HCT116 (cell line): ENCODE measurements around the gene PPP1R3G. TPM values are rescaled to one million over a fixed set of nuclear protein-coding genes. Genes with fewer than 3 reads are reported as not detected.

Experiments
- ATAC-seq: fragments of 200-7000 bp; cut with Tn5 transposase; 2 replicates; pipeline ENCODE4 v1.9.1; 2020; ENCODE audit warnings: mild to moderate bottlenecking, moderate library complexity
- BruUV-seq: library from RNA; stranded (reverse); fragments of 400-500 nt; replicated peaks from 2 replicates; lab custom pipeline; 2021; lab: Mats Ljungman, UMichigan
- CTCF ChIA-PET: fragments of 300-600 bp; sonication (Branson Sonifier 250); formaldehyde crosslinking; loops from one replicate; lab custom pipeline; 2021; ENCODE audit warnings: antibody characterized with exemption; lab: Charles Lee
- POLR2A ChIA-PET: fragments of 300-600, 350-600 bp; sonication (Branson Sonifier 250); formaldehyde crosslinking; loops from one replicate; lab custom pipeline; 2021; ENCODE audit warnings: antibody characterized with exemption; lab: Charles Lee
- RAD21 ChIA-PET, 2 experiments: fragments of 300-600 bp; sonication (Branson Sonifier 250); formaldehyde crosslinking; loops; one replicate each; lab custom pipeline; 2023; ENCODE audit warnings: low total read pairs in 2 of 2; ENCODE audit not compliant: uncharacterized antibody in 2 of 2, unreplicated experiment in 2 of 2, low non-redundant PET in 1 of 2; lab: Charles Lee
- DNase-seq: peaks from one replicate; pipeline ENCODE4 v3.0.0-alpha.2; 2010; ENCODE audit warnings: low read depth, low spot score
- H2AFZ ChIP-seq: fragments of 200-600 bp; shearing (Covaris generic), sonication (generic); 2 replicates; pipeline ENCODE4 v1.6.1; 2017; ENCODE audit warnings: low read depth, mixed run types, mixed read lengths, antibody characterized with exemption, low read length; ENCODE audit not compliant: poor library complexity, severe bottlenecking
- H3K27ac ChIP-seq: 2 replicates; pipeline ENCODE4 v1.5.1; 2012; ENCODE audit warnings: low read depth, low read length
- H3K27me3 ChIP-seq: fragments of 200-600 bp; sonication (generic); 2 replicates; pipeline ENCODE4 v1.6.1; 2016; ENCODE audit warnings: mixed run types, low read length, mixed read lengths; ENCODE audit not compliant: insufficient read depth
- H3K36me3 ChIP-seq, 2 experiments: fragments of 200-500 bp in 1 of 2; fragments of 200-600 bp in 1 of 2; sonication (Bioruptor generic) in 1 of 2; sonication (generic) in 1 of 2; 2 replicates each; pipeline versions ENCODE4 v1.5.1 to v1.6.1; 2014 to 2016; ENCODE audit warnings: low read length in 2 of 2, inconsistent platforms in 1 of 2, mixed read lengths in 1 of 2, mixed run types in 1 of 2; ENCODE audit not compliant: insufficient read depth in 2 of 2, control insufficient read depth in 1 of 2
- H3K4me1 ChIP-seq, 2 experiments: fragments of 200-600 bp in 1 of 2; sonication (generic) in 1 of 2; 2 replicates each; pipeline versions ENCODE4 v1.5.1 to v1.6.1; 2012 to 2017; ENCODE audit warnings: low read length in 2 of 2, inconsistent platforms in 1 of 2, mild to moderate bottlenecking in 1 of 2, mixed read lengths in 1 of 2, mixed run types in 1 of 2, moderate library complexity in 1 of 2; ENCODE audit not compliant: insufficient read depth in 2 of 2, control insufficient read depth in 1 of 2
- H3K4me2 ChIP-seq: fragments of 200-600 bp; sonication (generic); 2 replicates; pipeline ENCODE4 v1.6.1; 2017; ENCODE audit warnings: mixed run types, low read length, mixed read lengths
- H3K4me3 ChIP-seq, 2 experiments: fragments of 200-600 bp in 1 of 2; sonication (generic) in 1 of 2; replicated peaks in 1 of 2; 2 replicates each; pipeline ENCODE4 v1.5.1; 2011 to 2016; ENCODE audit warnings: low read length in 2 of 2, control low read depth in 1 of 2, low read depth in 1 of 2, mild to moderate bottlenecking in 1 of 2, mixed read lengths in 1 of 2, mixed run types in 1 of 2
- H3K79me2 ChIP-seq: fragments of 200-600 bp; sonication (generic); 2 replicates; pipeline ENCODE4 v1.6.1; 2017; ENCODE audit warnings: mild to moderate bottlenecking, mixed run types, low read length, moderate library complexity, mixed read lengths; ENCODE audit not compliant: insufficient read depth
- H3K9ac ChIP-seq: fragments of 200-600 bp; sonication (generic); 2 replicates; pipeline ENCODE4 v1.6.1; 2016; ENCODE audit warnings: low read length, mixed read lengths
- H3K9me2 ChIP-seq: fragments of 200-600 bp; sonication (generic), shearing (Covaris generic); 2 replicates; pipeline ENCODE4 v1.6.1; 2017; ENCODE audit warnings: mixed run types, mild to moderate bottlenecking, moderate library complexity; ENCODE audit not compliant: insufficient read depth
- H3K9me3 ChIP-seq, 2 experiments: fragments of 200-500 bp in 1 of 2; fragments of 200-600 bp in 1 of 2; sonication (Bioruptor generic) in 1 of 2; sonication (generic) in 1 of 2; 2 replicates each; pipeline ENCODE4 v1.6.1; 2014 to 2017; ENCODE audit warnings: low read length in 2 of 2, mixed read lengths in 2 of 2, inconsistent platforms in 1 of 2, low read depth in 1 of 2, mild to moderate bottlenecking in 1 of 2, mixed run types in 1 of 2, moderate library complexity in 1 of 2; ENCODE audit not compliant: control insufficient read depth in 1 of 2, insufficient read depth in 1 of 2
- H4K20me1 ChIP-seq: fragments of 200-600 bp; sonication (generic), shearing (Covaris generic); 2 replicates; pipeline ENCODE4 v1.6.1; 2017; ENCODE audit warnings: mixed run types, mild to moderate bottlenecking, moderate library complexity; ENCODE audit not compliant: insufficient read depth
- EGR1 ChIP-seq: IDR thresholded peaks from 2 replicates; pipeline ENCODE4 v1.6.1; 2012; ENCODE audit warnings: low read depth
- FOSL1 ChIP-seq: IDR thresholded peaks from 2 replicates; pipeline ENCODE4 v1.6.1; 2012; ENCODE audit warnings: low read depth
- POLR2A ChIP-seq: IDR thresholded peaks from 2 replicates; pipeline ENCODE4 v1.7.0; 2011; ENCODE audit warnings: borderline replicate concordance; ENCODE audit not compliant: insufficient read depth, insufficient read length; ENCODE audit errors: extremely low read depth
- SP1 ChIP-seq: IDR thresholded peaks from 2 replicates; pipeline ENCODE4 v1.6.1; 2012; ENCODE audit warnings: low read depth
- YY1 ChIP-seq: IDR thresholded peaks from 2 replicates; pipeline ENCODE4 v1.6.1; 2011; ENCODE audit warnings: low read length, low read depth, moderate library complexity, mild to moderate bottlenecking; ENCODE audit not compliant: insufficient replicate concordance; ENCODE audit errors: extremely low read depth
- ZFX ChIP-seq: fragments of 450-650 bp; IDR thresholded peaks from 2 replicates; pipeline ENCODE4 v1.6.1; 2017
- intact Hi-C: fragments of 100-400 bp; cut with micrococcal nuclease; formaldehyde crosslinking; loops from 2 replicates; pipeline ENCODE4 v1.10.0; 2022
- total RNA-seq: library from RNA; stranded (reverse); gene quantifications from one replicate; pipeline ENCODE4 v1.2.1, GENCODE V29; 2021; ENCODE audit not compliant: unreplicated experiment
- TF ChIP-seq, protein P1 (sequence below): IDR thresholded peaks from 2 replicates; pipeline ENCODE4 v1.6.1; 2012
- TF ChIP-seq, protein P2 (sequence below): IDR thresholded peaks from 2 replicates; pipeline ENCODE4 v1.6.1; 2012; ENCODE audit warnings: low read depth
- TF ChIP-seq, protein P3 (sequence below), 3 experiments: fragments of 200-600 bp in 1 of 3; sonication (generic) in 1 of 3; IDR thresholded peaks in 2 of 3; conservative IDR thresholded peaks in 1 of 3; 2 replicates each; pipeline ENCODE4 v1.5.1; 2012 to 2017; ENCODE audit warnings: low read depth in 2 of 3, low read length in 2 of 3, antibody characterized with exemption in 1 of 3, borderline replicate concordance in 1 of 3, control low read depth in 1 of 3, mild to moderate bottlenecking in 1 of 3, mixed read lengths in 1 of 3, mixed run types in 1 of 3, moderate library complexity in 1 of 3; ENCODE audit not compliant: insufficient read depth in 1 of 3

PPP1R3G gene
- total RNA-seq, 1 experiment from 2014 or later, result 0.27 TPM

DNA sequence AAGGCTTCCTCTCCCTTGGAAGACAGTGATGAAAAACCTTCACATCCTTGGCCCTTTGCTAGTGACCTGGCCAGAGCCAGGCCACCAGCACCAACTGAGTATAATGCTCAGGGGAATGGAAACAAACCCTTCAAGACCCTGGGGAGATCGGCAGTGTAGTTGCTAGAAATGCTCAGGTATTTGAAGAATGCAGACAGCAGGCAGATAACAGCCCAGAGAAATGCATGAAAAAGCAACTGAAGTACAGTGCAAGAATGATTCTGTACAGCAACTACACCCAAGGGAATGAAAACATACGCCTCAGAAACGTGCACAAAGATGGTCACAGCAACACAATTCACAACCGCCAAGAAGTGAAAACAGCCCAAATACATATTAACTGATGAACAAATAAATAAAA, 41.1 kb downstream of the PPP1R3G start:
- intact Hi-C loops, result no loop called here
- peaks cover 19 to 24% of the 10 kb centered on the region in 2 experiments for H3K4me1 ChIP-seq
- DNase-seq (no peak), ATAC-seq (no peak)
- TF ChIP-seq, protein P1, sequence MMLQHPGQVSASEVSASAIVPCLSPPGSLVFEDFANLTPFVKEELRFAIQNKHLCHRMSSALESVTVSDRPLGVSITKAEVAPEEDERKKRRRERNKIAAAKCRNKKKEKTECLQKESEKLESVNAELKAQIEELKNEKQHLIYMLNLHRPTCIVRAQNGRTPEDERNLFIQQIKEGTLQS, result no peak
- TF ChIP-seq, protein P2, sequence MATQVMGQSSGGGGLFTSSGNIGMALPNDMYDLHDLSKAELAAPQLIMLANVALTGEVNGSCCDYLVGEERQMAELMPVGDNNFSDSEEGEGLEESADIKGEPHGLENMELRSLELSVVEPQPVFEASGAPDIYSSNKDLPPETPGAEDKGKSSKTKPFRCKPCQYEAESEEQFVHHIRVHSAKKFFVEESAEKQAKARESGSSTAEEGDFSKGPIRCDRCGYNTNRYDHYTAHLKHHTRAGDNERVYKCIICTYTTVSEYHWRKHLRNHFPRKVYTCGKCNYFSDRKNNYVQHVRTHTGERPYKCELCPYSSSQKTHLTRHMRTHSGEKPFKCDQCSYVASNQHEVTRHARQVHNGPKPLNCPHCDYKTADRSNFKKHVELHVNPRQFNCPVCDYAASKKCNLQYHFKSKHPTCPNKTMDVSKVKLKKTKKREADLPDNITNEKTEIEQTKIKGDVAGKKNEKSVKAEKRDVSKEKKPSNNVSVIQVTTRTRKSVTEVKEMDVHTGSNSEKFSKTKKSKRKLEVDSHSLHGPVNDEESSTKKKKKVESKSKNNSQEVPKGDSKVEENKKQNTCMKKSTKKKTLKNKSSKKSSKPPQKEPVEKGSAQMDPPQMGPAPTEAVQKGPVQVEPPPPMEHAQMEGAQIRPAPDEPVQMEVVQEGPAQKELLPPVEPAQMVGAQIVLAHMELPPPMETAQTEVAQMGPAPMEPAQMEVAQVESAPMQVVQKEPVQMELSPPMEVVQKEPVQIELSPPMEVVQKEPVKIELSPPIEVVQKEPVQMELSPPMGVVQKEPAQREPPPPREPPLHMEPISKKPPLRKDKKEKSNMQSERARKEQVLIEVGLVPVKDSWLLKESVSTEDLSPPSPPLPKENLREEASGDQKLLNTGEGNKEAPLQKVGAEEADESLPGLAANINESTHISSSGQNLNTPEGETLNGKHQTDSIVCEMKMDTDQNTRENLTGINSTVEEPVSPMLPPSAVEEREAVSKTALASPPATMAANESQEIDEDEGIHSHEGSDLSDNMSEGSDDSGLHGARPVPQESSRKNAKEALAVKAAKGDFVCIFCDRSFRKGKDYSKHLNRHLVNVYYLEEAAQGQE, result no peak
- TF ChIP-seq EGR1 (no peak), SP1 (no peak), YY1 (no peak), ZFX (no peak), POLR2A (no peak), FOSL1 (no peak)
- TF ChIP-seq, protein P3, sequence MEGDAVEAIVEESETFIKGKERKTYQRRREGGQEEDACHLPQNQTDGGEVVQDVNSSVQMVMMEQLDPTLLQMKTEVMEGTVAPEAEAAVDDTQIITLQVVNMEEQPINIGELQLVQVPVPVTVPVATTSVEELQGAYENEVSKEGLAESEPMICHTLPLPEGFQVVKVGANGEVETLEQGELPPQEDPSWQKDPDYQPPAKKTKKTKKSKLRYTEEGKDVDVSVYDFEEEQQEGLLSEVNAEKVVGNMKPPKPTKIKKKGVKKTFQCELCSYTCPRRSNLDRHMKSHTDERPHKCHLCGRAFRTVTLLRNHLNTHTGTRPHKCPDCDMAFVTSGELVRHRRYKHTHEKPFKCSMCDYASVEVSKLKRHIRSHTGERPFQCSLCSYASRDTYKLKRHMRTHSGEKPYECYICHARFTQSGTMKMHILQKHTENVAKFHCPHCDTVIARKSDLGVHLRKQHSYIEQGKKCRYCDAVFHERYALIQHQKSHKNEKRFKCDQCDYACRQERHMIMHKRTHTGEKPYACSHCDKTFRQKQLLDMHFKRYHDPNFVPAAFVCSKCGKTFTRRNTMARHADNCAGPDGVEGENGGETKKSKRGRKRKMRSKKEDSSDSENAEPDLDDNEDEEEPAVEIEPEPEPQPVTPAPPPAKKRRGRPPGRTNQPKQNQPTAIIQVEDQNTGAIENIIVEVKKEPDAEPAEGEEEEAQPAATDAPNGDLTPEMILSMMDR (IDR thresholded peaks at IDR 0.05 in 2 of 3, conservative IDR thresholded peaks at IDR 0.05 in 1 of 3; ENCODE audit: borderline replicate concordance in 1 of 3, insufficient read depth in 1 of 3, low read depth in 2 of 3, low read length in 2 of 3), result no peak
- RAD21 ChIA-PET, result no interaction called here
- H3K27me3 ChIP-seq, result no peaks in the 10 kb centered on the region
- H3K27ac ChIP-seq, result no peak overlapping the region
- H3K9ac ChIP-seq, result no peak overlapping the region
- no peaks in the 10 kb centered on the region for H3K79me2 ChIP-seq
- H2AFZ ChIP-seq, result no peak overlapping the region
- BruUV-seq, result no TSS peak
- no peaks in the 10 kb centered on the region for H3K36me3 ChIP-seq
- H3K9me2 ChIP-seq, result no peaks in the 10 kb centered on the region
- H3K4me2 ChIP-seq, result peak overlapping the region; percentile 63
- no peak overlapping the region for H3K4me3 ChIP-seq
- no peaks in the 10 kb centered on the region for H4K20me1 ChIP-seq
- H3K9me3 ChIP-seq, result no peaks in the 10 kb centered on the region
- POLR2A ChIA-PET, result no interaction called here
- CTCF ChIA-PET, result no interaction called here
